Stomach (tissue), 4 donors: Measurements from ENCODE around the gene LRRC27.

Experiments used
- POLR2AphosphoS5 ChIP-seq, 3 donors: sonication (generic); formaldehyde crosslinking; IDR thresholded peaks; one replicate each; pipeline ENCODE4 v1.6.1; 2016; ENCODE audit warnings: antibody characterized with exemption in 3 of 3
- TF ChIP-seq, protein P1 (sequence below), 7 experiments: fragments of 450-650 bp in 4 of 7; fragments of 200-600 bp in 3 of 7; sonication (generic) in 3 of 7; IDR thresholded peaks; one replicate each; pipeline ENCODE4 v1.5.1; 2016 to 2019; ENCODE audit warnings: antibody characterized with exemption in 7 of 7, control low read depth in 2 of 7, mild to moderate bottlenecking in 1 of 7

DNA sequence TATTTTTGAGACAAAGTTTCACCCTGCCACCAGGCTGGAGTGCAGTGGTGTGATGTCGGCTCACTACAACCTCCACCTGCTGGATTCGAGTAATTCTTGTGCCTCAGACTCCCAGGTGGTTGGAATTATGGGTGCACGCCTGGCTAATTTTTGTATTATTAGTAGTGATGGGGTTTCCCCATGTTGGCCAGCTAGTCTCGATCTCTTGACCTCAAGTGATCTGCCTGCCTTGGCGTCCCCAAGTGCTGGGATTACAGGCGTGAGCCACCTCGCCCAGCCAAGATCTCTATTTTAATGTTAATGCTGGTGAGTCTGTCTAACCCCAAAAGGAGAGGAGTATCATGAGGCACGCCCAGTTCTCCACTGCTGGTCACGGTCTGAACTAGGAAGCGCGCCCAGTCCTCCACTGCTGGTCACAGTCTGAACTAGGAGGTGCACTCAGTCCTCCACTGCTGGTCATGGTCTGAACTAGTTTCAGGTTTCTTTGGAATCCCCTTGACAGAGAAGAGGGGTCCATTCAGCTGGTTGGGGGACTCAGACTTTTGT is 5.6 kb upstream of the LRRC27 start:
- TF ChIP-seq, protein P1, sequence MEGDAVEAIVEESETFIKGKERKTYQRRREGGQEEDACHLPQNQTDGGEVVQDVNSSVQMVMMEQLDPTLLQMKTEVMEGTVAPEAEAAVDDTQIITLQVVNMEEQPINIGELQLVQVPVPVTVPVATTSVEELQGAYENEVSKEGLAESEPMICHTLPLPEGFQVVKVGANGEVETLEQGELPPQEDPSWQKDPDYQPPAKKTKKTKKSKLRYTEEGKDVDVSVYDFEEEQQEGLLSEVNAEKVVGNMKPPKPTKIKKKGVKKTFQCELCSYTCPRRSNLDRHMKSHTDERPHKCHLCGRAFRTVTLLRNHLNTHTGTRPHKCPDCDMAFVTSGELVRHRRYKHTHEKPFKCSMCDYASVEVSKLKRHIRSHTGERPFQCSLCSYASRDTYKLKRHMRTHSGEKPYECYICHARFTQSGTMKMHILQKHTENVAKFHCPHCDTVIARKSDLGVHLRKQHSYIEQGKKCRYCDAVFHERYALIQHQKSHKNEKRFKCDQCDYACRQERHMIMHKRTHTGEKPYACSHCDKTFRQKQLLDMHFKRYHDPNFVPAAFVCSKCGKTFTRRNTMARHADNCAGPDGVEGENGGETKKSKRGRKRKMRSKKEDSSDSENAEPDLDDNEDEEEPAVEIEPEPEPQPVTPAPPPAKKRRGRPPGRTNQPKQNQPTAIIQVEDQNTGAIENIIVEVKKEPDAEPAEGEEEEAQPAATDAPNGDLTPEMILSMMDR (IDR thresholded peaks at IDR 0.05): no peak
- TF ChIP-seq POLR2AphosphoS5 (IDR thresholded peaks at IDR 0.05): no peak
